AG04450 (cell line): ENCODE results near the gene HCAR2. TPM values are rescaled to one million over a fixed set of nuclear protein-coding genes. Genes with fewer than 3 reads are reported as not detected.
"Not testable (repeated sequence)": the region's sequence is repeated elsewhere in the genome, so short reads cannot be mapped to it uniquely, and the experiment has no call there.

ENCODE experiments used
- CTCF ChIA-PET: fragments of 300-600, 350-600 bp; formaldehyde crosslinking; extraction: SDS; loops from one replicate; lab custom pipeline; 2022; ENCODE audit warnings: antibody characterized with exemption, inconsistent platforms; lab: Charles Lee
- POLR2A ChIA-PET: fragments of 350-600 bp; formaldehyde crosslinking; extraction: SDS; loops from one replicate; lab custom pipeline; 2021; ENCODE audit warnings: antibody characterized with exemption, inconsistent platforms; lab: Yijun Ruan, JAX
- DNase-seq: peaks from one replicate; pipeline ENCODE4 v3.0.0-alpha.2; 2011; ENCODE audit warnings: low read depth, low spot score
- H3K27ac ChIP-seq: one replicate; pipeline ENCODE4 v1.5.1; 2012; ENCODE audit warnings: low read depth, low read length, control low read depth
- H3K27me3 ChIP-seq: one replicate; pipeline ENCODE4 v1.6.0; 2012; ENCODE audit warnings: low read length; ENCODE audit not compliant: control insufficient read depth, insufficient read depth
- H3K4me3 ChIP-seq: 2 replicates; pipeline ENCODE4 v1.5.1; 2011; ENCODE audit warnings: mild to moderate bottlenecking, low read depth, low read length, control low read depth
- H3K9me3 ChIP-seq: 2 replicates; pipeline ENCODE4 v1.5.1; 2012; ENCODE audit warnings: low read length; ENCODE audit not compliant: control insufficient read depth, insufficient read depth
- polyA plus RNA-seq: library from polyadenylated mRNA; depleted of rRNA; stranded (reverse); fragments of >200 nt; gene quantifications from 2 replicates; pipeline ENCODE4 v1.2.3, GENCODE V29; 2011
- TF ChIP-seq, protein P1 (sequence below): IDR thresholded peaks from 2 replicates; pipeline ENCODE4 v1.5.1; 2011; ENCODE audit warnings: low read depth, low read length, control low read depth, inconsistent platforms

The HCAR2 gene
- polyA plus RNA-seq, 1 experiment: not detected

DNA sequence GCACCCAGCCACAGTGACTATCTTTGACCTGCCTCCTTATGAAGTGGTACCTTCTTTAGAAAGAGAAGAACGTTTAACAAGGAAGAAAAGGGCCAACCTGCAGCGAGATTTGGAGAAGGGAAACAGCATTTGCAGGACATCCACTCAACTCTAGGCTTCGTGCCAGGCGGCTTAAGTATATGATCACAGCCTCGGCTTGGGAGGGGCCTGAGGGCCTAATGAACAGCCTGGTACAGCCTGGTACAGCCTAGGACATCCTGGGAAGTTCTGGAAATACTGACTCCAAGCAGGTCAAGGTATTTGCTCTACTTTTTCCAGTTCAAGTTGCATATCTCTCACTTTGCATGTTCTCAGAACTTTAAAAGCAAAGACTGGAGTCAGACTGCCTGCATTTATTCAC, 16.1 kb downstream of the HCAR2 start:
- H3K9me3 ChIP-seq: no peaks in the 10 kb centered on the region
- H3K27me3 ChIP-seq: no peaks in the 10 kb centered on the region
- POLR2A ChIA-PET: no interaction called here
- no peak for DNase-seq
- no peak overlapping the region for H3K27ac ChIP-seq
- H3K4me3 ChIP-seq: no peak overlapping the region
- TF ChIP-seq, protein P1, sequence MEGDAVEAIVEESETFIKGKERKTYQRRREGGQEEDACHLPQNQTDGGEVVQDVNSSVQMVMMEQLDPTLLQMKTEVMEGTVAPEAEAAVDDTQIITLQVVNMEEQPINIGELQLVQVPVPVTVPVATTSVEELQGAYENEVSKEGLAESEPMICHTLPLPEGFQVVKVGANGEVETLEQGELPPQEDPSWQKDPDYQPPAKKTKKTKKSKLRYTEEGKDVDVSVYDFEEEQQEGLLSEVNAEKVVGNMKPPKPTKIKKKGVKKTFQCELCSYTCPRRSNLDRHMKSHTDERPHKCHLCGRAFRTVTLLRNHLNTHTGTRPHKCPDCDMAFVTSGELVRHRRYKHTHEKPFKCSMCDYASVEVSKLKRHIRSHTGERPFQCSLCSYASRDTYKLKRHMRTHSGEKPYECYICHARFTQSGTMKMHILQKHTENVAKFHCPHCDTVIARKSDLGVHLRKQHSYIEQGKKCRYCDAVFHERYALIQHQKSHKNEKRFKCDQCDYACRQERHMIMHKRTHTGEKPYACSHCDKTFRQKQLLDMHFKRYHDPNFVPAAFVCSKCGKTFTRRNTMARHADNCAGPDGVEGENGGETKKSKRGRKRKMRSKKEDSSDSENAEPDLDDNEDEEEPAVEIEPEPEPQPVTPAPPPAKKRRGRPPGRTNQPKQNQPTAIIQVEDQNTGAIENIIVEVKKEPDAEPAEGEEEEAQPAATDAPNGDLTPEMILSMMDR: no peak
- CTCF ChIA-PET: no interaction called here

DNA sequence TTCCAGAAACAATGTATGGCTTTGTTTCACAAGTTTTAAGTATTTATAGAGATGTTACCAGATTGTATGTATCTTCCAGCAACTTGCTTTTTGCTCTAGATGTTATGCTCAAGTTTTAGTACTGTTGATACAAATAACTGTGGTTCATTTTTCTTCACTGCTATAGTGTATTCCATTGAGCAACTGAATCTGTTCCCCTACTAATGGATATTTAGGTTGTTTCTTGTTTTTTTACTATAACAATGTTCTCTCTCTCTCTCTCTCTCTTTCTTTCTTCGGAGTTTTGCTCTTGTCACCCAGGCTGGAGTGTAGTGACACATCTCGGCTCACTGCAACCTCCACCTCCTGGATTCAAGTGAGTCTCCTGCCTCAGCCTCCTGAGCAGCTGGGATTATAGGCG, 16.6 kb downstream of the HCAR2 start:
- TF ChIP-seq, protein P1: no peak
- DNase-seq: no peak
- Histone ChIP-seq H3K9me3 (no peaks in the 10 kb centered on the region), H3K4me3 (no peak overlapping the region), H3K27me3 (no peaks in the 10 kb centered on the region), H3K27ac (no peak overlapping the region)
- CTCF ChIA-PET: interaction anchor here (0.6 kb wide), 1 partner anchor 29 kb away, joined by 3 read pairs; no protein-coding TSS in a partner anchor
- POLR2A ChIA-PET: no interaction called here

DNA sequence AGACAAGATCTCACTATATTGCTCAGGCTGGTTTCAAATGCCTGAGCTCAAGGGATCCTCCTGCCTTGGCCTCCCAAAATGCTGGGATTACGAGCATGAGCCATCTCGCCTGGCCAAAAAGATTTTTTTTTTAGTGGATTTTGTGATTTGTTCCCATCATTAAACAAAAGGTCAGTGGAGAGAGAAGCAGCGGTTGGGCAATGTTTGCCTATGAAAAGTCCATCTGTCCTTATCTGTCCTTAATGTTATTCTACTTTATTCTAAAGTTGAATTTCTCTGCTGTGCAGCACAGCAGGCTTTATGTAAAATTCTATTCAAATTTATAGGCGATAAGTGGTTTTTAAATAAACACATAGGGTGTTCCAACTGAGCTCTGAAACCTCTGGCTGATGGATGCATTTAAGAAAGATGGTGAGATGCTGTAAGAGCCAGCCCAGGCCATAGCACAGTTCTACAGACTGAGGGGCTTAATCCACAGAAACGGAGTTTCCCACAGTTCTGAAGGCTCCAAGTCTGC, 18.8 kb downstream of the HCAR2 start:
- ChIA-PET POLR2A (no interaction called here), CTCF (no interaction called here)
- Histone ChIP-seq H3K27ac (no peak overlapping the region), H3K9me3 (no peaks in the 10 kb centered on the region), H3K27me3 (no peaks in the 10 kb centered on the region), H3K4me3 (no peak overlapping the region)
- DNase-seq: no peak
- TF ChIP-seq, protein P1: no peak

DNA sequence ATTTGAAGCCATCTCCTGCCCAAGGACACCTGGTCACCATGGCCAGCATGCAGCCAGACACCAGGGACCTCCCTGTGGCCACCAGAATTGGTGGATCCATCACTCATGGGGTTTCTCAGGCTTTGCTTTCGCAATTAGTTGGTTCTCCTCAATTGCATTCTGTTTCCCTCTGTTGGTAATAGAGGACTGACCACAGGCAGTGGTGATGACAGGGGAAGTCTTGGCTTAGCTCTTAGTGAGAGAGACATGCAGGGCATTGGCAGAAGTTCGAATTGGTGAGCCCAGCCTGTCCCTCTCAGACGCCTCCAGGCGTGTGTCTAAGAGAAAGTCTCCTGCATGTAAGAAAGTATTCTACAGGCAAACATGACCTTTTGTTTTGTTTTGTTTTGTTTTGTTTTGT, 21.3 kb downstream of the HCAR2 start:
- H3K9me3 ChIP-seq: no peaks in the 10 kb centered on the region; the same call in 1 of the 2 replicates
- H3K4me3 ChIP-seq: no peak overlapping the region
- no peak overlapping the region for H3K27ac ChIP-seq
- TF ChIP-seq, protein P1: no peak
- DNase-seq: no peak
- ChIA-PET CTCF (no interaction called here), POLR2A (interaction anchor here (0.6 kb wide), 1 partner anchor 8 kb away, joined by 3 read pairs; no protein-coding TSS in a partner anchor)
- H3K27me3 ChIP-seq: no peaks in the 10 kb centered on the region

DNA sequence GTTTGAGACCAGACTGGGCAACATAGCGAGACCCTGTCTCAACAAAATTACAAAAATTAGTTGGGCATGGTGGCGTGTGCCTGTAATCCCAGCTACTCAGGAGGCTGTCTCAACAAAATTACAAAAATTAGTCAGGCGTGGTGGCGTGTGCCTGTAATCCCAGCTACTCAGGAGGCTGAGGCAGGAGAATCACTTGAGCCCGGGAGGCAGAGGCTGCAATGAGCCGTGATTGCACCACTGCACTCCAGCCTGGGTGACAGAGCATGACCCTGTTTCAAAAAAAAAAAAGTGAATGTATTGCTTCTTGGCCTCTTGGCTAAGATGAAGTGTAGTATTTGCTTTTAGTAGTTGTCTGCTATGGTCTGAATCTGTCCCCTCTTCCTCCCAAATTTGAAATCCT, 22.2 kb downstream of the HCAR2 start:
- POLR2A ChIA-PET, H3K27me3 ChIP-seq, H3K4me3 ChIP-seq, H3K27ac ChIP-seq, H3K9me3 ChIP-seq, DNase-seq: not testable (repeated sequence)
- CTCF ChIA-PET: interaction anchor here (0.9 kb wide), 1 partner anchor 21 kb away, joined by 3 read pairs; no protein-coding TSS in a partner anchor

DNA sequence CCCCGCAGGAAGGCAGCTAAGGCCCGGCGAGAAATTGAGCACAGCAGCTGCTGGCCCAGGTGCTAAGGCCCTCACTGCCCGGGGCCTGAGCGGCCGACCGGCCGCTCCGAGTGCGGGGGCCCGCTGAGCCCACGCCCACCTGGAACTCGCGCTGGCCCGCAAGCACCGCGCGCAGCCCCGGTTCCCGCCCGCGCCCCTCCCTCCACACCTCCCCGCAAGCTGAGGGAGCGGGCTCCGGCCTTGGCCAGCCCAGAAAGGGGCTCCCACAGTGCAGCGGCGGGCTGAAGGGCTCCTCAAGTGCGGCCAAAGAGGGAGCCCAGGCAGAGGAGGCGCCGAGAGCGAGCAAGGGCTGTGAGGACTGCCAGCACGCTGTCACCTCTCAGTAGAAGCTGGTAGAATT, 26.4 kb downstream of the HCAR2 start:
- H3K27ac ChIP-seq, H3K4me3 ChIP-seq, H3K27me3 ChIP-seq, H3K9me3 ChIP-seq, DNase-seq, CTCF ChIA-PET: not testable (repeated sequence)
- POLR2A ChIA-PET: interaction anchor here (0.6 kb wide), 1 partner anchor 19 kb away, joined by 3 read pairs; no protein-coding TSS in a partner anchor

DNA sequence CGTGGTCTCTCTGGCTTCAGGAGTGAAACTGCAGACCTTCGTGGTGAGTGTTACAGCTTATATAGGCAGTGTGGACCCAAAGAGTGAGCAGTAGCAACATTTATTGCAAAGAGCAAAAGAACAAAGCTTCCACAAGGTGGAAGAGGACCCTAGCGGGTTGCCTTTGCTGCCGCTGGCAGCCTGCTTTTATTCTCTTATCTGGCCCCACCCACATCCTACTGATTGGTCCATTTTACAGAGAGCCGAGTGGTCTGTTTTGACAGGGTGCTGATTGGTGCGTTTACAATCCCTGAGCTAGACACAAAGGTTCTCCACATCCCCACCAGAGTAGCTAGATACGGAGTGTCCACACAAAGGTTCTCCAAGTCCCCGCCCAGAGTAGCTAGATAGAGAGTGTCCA, 27.1 kb downstream of the HCAR2 start:
- H3K4me3 ChIP-seq, H3K9me3 ChIP-seq, H3K27me3 ChIP-seq, DNase-seq, CTCF ChIA-PET, POLR2A ChIA-PET, H3K27ac ChIP-seq: not testable (repeated sequence)
